IMR-90 (cell line): Measurements from ENCODE around the gene YJU2. TPM values are rescaled to one million over a fixed set of nuclear protein-coding genes. Genes with fewer than 3 reads are reported as not detected.

Experiments used
- ATAC-seq: fragments of 200-7000 bp; cut with Tn5 transposase; 2 replicates; pipeline ENCODE4 v1.9.1; 2020; ENCODE audit warnings: low read depth, mild to moderate bottlenecking, moderate library complexity
- BruUV-seq: library from RNA; stranded (reverse); fragments of 400-500 nt; replicated peaks from 2 replicates; lab custom pipeline; 2021; lab: Mats Ljungman, UMichigan
- CTCF ChIA-PET: fragments of 300-600 bp; formaldehyde crosslinking; extraction: SDS; loops from one replicate; lab custom pipeline; 2021; ENCODE audit warnings: antibody characterized with exemption; lab: Yijun Ruan, JAX
- POLR2A ChIA-PET: fragments of 300-600 bp; sonication (Branson Sonifier 250); formaldehyde crosslinking; loops from one replicate; lab custom pipeline; 2022; ENCODE audit warnings: antibody characterized with exemption; ENCODE audit not compliant: unreplicated experiment; lab: Charles Lee
- DNase-seq: peaks from one replicate; pipeline ENCODE4 v3.0.0; 2013
- H2AFZ ChIP-seq: replicated peaks from 2 replicates; pipeline ENCODE3; 2013; ENCODE audit warnings: low read length, mild to moderate bottlenecking; ENCODE audit not compliant: poor library complexity
- H2AK5ac ChIP-seq: 2 replicates; pipeline ENCODE4 v1.6.1; 2013; ENCODE audit warnings: low read depth, low read length, inconsistent platforms
- H2AK9ac ChIP-seq: replicated peaks from 2 replicates; pipeline ENCODE3; 2013; ENCODE audit warnings: mild to moderate bottlenecking, low read depth, low read length, moderate library complexity; ENCODE audit not compliant: poor library complexity
- H2BK120ac ChIP-seq: 2 replicates; pipeline ENCODE4 v1.6.1; 2013; ENCODE audit warnings: low read depth, low read length, inconsistent platforms
- H2BK15ac ChIP-seq: 3 replicates; pipeline ENCODE4 v1.6.1; 2013; ENCODE audit warnings: low read depth, low read length, inconsistent platforms
- H2BK20ac ChIP-seq: 2 replicates; pipeline ENCODE4 v1.6.1; 2013; ENCODE audit warnings: low read depth, mild to moderate bottlenecking, inconsistent platforms, low read length, moderate library complexity
- H2BK5ac ChIP-seq: 2 replicates; pipeline ENCODE4 v1.6.1; 2013; ENCODE audit warnings: mild to moderate bottlenecking, low read depth, low read length, inconsistent platforms; ENCODE audit not compliant: poor library complexity, severe bottlenecking
- H3K14ac ChIP-seq: replicated peaks from 2 replicates; pipeline ENCODE4 v1.6.1; 2013; ENCODE audit warnings: low read depth, low read length, inconsistent platforms
- H3K18ac ChIP-seq: 2 replicates; pipeline ENCODE4 v1.6.1; 2013; ENCODE audit warnings: low read depth, low read length, control low read depth
- H3K23ac ChIP-seq: 2 replicates; pipeline ENCODE4 v1.6.1; 2013; ENCODE audit warnings: low read depth, low read length, inconsistent platforms
- H3K27ac ChIP-seq: 2 replicates; pipeline ENCODE4 v1.5.1; 2013; ENCODE audit warnings: mild to moderate bottlenecking, control low read depth, low read length; ENCODE audit not compliant: insufficient read depth
- H3K27me3 ChIP-seq: 2 replicates; pipeline ENCODE4 v1.6.1; 2013; ENCODE audit warnings: low read length; ENCODE audit not compliant: control insufficient read depth, insufficient read depth
- H3K36me3 ChIP-seq: 2 replicates; pipeline ENCODE4 v1.6.1; 2013; ENCODE audit warnings: low read length, mixed read lengths; ENCODE audit not compliant: control insufficient read depth, insufficient read depth
- H3K4ac ChIP-seq: 2 replicates; pipeline ENCODE4 v1.6.1; 2013; ENCODE audit warnings: low read depth, low read length, inconsistent platforms
- H3K4me1 ChIP-seq: 2 replicates; pipeline ENCODE4 v1.6.1; 2013; ENCODE audit warnings: low read length, mixed read lengths; ENCODE audit not compliant: control insufficient read depth, insufficient read depth
- H3K4me2 ChIP-seq: 2 replicates; pipeline ENCODE4 v1.6.1; 2013; ENCODE audit warnings: low read depth, mild to moderate bottlenecking, control low read depth, low read length, moderate library complexity
- H3K4me3 ChIP-seq: 2 replicates; pipeline ENCODE4 v1.5.1; 2013; ENCODE audit warnings: low read depth, mild to moderate bottlenecking, control low read depth, low read length, moderate library complexity; ENCODE audit not compliant: insufficient read depth
- H3K56ac ChIP-seq: 2 replicates; pipeline ENCODE4 v1.6.1; 2013; ENCODE audit warnings: low read length, inconsistent platforms; ENCODE audit not compliant: insufficient read depth; ENCODE audit errors: extremely low read depth
- H3K79me1 ChIP-seq, 2 experiments: 2 replicates each; pipeline ENCODE4 v1.6.1; 2013; ENCODE audit warnings: low read length in 2 of 2, inconsistent platforms in 1 of 2, low read depth in 1 of 2
- H3K9ac ChIP-seq: 2 replicates; pipeline ENCODE4 v1.6.1; 2013; ENCODE audit warnings: low read depth, low read length, control low read depth
- H3K9me1 ChIP-seq: 2 replicates; pipeline ENCODE4 v1.6.1; 2013; ENCODE audit warnings: low read length, inconsistent platforms; ENCODE audit not compliant: insufficient read depth
- H3K9me3 ChIP-seq: 2 replicates; pipeline ENCODE4 v1.6.1; 2013; ENCODE audit warnings: low read length; ENCODE audit not compliant: control insufficient read depth, insufficient read depth
- H4K20me1 ChIP-seq: 2 replicates; pipeline ENCODE4 v1.6.1; 2013; ENCODE audit warnings: low read length, inconsistent platforms; ENCODE audit not compliant: insufficient read depth
- H4K5ac ChIP-seq: 2 replicates; pipeline ENCODE4 v1.6.1; 2013; ENCODE audit warnings: mild to moderate bottlenecking, low read depth, low read length, control low read depth
- H4K8ac ChIP-seq, 2 experiments: 2 replicates each; pipeline ENCODE4 v1.6.1; 2013; ENCODE audit warnings: low read depth in 2 of 2, low read length in 2 of 2, control low read depth in 1 of 2, inconsistent platforms in 1 of 2
- H4K91ac ChIP-seq: 2 replicates; pipeline ENCODE4 v1.6.1; 2013; ENCODE audit warnings: low read depth, low read length, inconsistent platforms; ENCODE audit not compliant: insufficient read depth
- BHLHE40 ChIP-seq: fragments of 150-350 bp; IDR thresholded peaks from 2 replicates; pipeline ENCODE4 v1.6.1; 2016; ENCODE audit warnings: mild to moderate bottlenecking, low read depth, low read length
- CEBPB ChIP-seq: IDR thresholded peaks from 2 replicates; pipeline ENCODE4 v1.6.1; 2012; ENCODE audit warnings: low read depth, low read length, improper control_type of control experiment
- CHD1 ChIP-seq: IDR thresholded peaks from 2 replicates; pipeline ENCODE4 v1.6.1; 2012; ENCODE audit warnings: low read depth, low read length, improper control_type of control experiment
- FOS ChIP-seq: fragments of 150-350 bp; IDR thresholded peaks from 2 replicates; pipeline ENCODE4 v1.6.1; 2016; ENCODE audit warnings: low read depth, low read length
- MAFK ChIP-seq: IDR thresholded peaks from 2 replicates; pipeline ENCODE4 v1.6.1; 2012; ENCODE audit warnings: low read depth, low read length, improper control_type of control experiment
- MAZ ChIP-seq: IDR thresholded peaks from 2 replicates; pipeline ENCODE4 v1.6.1; 2012; ENCODE audit warnings: low read depth, mild to moderate bottlenecking, low read length, improper control_type of control experiment, moderate library complexity, borderline replicate concordance
- MXI1 ChIP-seq: IDR thresholded peaks from 2 replicates; pipeline ENCODE4 v1.6.1; 2012; ENCODE audit warnings: low read depth, mild to moderate bottlenecking, low read length, moderate library complexity, borderline replicate concordance
- NFE2L2 ChIP-seq: fragments of 150-350 bp; IDR thresholded peaks from 2 replicates; pipeline ENCODE4 v1.6.1; 2016; ENCODE audit warnings: low read depth, mild to moderate bottlenecking, low read length
- POLR2A ChIP-seq: IDR thresholded peaks from 2 replicates; pipeline ENCODE4 v1.6.1; 2012; ENCODE audit warnings: mild to moderate bottlenecking, low read depth, low read length
- RAD21 ChIP-seq: IDR thresholded peaks from 2 replicates; pipeline ENCODE4 v1.6.1; 2012; ENCODE audit warnings: low read length, improper control_type of control experiment
- RCOR1 ChIP-seq: IDR thresholded peaks from 2 replicates; pipeline ENCODE4 v1.6.1; 2012; ENCODE audit warnings: mild to moderate bottlenecking, low read length, improper control_type of control experiment; ENCODE audit not compliant: insufficient replicate concordance
- RFX5 ChIP-seq: IDR thresholded peaks from 2 replicates; pipeline ENCODE4 v1.8.0; 2012; ENCODE audit warnings: low read depth, mild to moderate bottlenecking, low read length, moderate library complexity
- SMC3 ChIP-seq: fragments of 150-350 bp; IDR thresholded peaks from 2 replicates; pipeline ENCODE4 v1.6.1; 2016; ENCODE audit warnings: low read depth, mild to moderate bottlenecking, antibody characterized with exemption, low read length, moderate library complexity
- WGBS, 2 experiments: methylation state at CpG; one replicate each; pipeline versions ENCODE4 v1.1.5 to v1.1.7; 2013; ENCODE audit warnings: missing lambda C conversion rate in 2 of 2; ENCODE audit not compliant: insufficient read length in 1 of 2; ENCODE audit errors: extremely low coverage in 2 of 2; 5-methylcytosine and 5-hydroxymethylcytosine counted together
- dilution Hi-C: fragments of 300-500 bp; cut with HindIII; formaldehyde crosslinking; loops from one replicate; pipeline ENCODE4 v1.14.3; 2018; ENCODE audit warnings: low sequenced_read_pairs; ENCODE audit not compliant: unreplicated experiment
- in situ Hi-C: fragments of 300-500 bp; cut with MboI; formaldehyde crosslinking; loops from 3 replicates; pipeline ENCODE4 v1.14.3; 2019; ENCODE audit warnings: low sequenced_read_pairs, inconsistent platforms, mixed read lengths
- intact Hi-C: fragments of 100-400 bp; cut with micrococcal nuclease; formaldehyde crosslinking; loops from 2 replicates; pipeline ENCODE4 v1.10.0; 2022
- polyA plus RNA-seq, 3 experiments: library from polyadenylated mRNA; depleted of rRNA; stranded (reverse); fragments of >200 nt; gene quantifications; 2 replicates each; pipeline ENCODE4 v1.2.3, GENCODE V29; 2012; ENCODE audit warnings: low replicate concordance in 1 of 3
- total RNA-seq: library from RNA; depleted of rRNA; stranded (reverse); fragments of >200 nt; gene quantifications from 2 replicates; pipeline ENCODE4 v1.2.3, GENCODE V29; 2012
- TF ChIP-seq, protein P1 (sequence below): fragments of 150-350 bp; IDR thresholded peaks from 2 replicates; pipeline ENCODE4 v1.6.1; 2016; ENCODE audit warnings: low read depth, mild to moderate bottlenecking, low read length, moderate library complexity, borderline replicate concordance
- TF ChIP-seq, protein P2 (sequence below): fragments of 150-350 bp; IDR thresholded peaks from 2 replicates; pipeline ENCODE4 v1.6.1; 2017; ENCODE audit warnings: mild to moderate bottlenecking, antibody characterized with exemption, low read length, low read depth
- TF ChIP-seq, protein P3 (sequence below): conservative IDR thresholded peaks from 2 replicates; pipeline ENCODE4 v1.5.1; 2012; ENCODE audit warnings: mild to moderate bottlenecking, low read depth, low read length, improper control_type of control experiment

Gene YJU2
- total and polyA plus RNA-seq, 2 of the 4 experiments (the other 2 are of a cell fraction), result 15.6 to 18.9 TPM

DNA sequence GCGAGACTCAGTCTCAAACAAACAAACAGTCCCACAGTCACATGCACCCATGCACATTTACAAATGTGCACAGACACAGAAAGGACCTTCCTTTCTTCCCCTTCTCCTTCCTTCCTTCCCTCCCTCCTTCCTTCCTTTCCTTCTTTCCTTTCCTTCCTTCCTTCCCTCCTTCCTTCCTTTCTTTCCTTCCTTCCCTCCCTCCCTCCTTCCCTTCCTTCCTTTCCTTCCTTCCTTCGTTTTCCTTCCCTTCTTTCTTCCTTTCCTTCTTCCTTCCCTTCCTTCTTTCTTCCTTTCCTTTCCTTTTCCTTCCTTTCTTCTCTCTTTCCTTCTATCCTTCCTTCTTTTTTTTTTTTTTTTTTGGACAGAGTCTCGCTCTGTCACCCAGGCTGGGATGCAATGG lies 33.8 kb upstream of the YJU2 start:
- Histone ChIP-seq H3K4me1 (no peaks in the 10 kb centered on the region), H3K79me1 (no peaks in the 10 kb centered on the region), H3K9ac (no peak overlapping the region), H4K20me1 (no peaks in the 10 kb centered on the region), H2BK120ac (no peak overlapping the region), H3K36me3 (no peaks in the 10 kb centered on the region), H4K5ac (no peak overlapping the region), H3K9me3 (no peaks in the 10 kb centered on the region), H3K4ac (no peak overlapping the region), H3K4me3 (no peak overlapping the region), H3K27me3 (peaks cover 3% of the 10 kb centered on the region; the same call in 1 of the 2 replicates), H2AK5ac (no peak overlapping the region), H4K8ac (no peak overlapping the region), H3K27ac (no peak overlapping the region), H3K9me1 (no peaks in the 10 kb centered on the region), H3K18ac (no peak overlapping the region), H3K14ac (no peak overlapping the region), H2BK20ac (no peak overlapping the region), H2AK9ac (no peak overlapping the region), H2BK15ac (no peak overlapping the region), H4K91ac (no peak overlapping the region), H3K56ac (no peak overlapping the region), H2AFZ (no peak overlapping the region), H3K4me2 (no peak overlapping the region), H2BK5ac (no peak overlapping the region), H3K23ac (no peak overlapping the region)
- in situ Hi-C loops (no loop called here), dilution Hi-C loops (no loop called here), intact Hi-C loops (no loop called here)
- DNase-seq (no peak), ATAC-seq (no peak)
- TF ChIP-seq CHD1 (no peak), RFX5 (no peak), NFE2L2 (no peak), RCOR1 (no peak), MAFK (no peak), FOS (no peak), BHLHE40 (no peak), MXI1 (no peak), RAD21 (no peak), CEBPB (no peak), POLR2A (no peak), MAZ (no peak), SMC3 (no peak)
- TF ChIP-seq, protein P1, sequence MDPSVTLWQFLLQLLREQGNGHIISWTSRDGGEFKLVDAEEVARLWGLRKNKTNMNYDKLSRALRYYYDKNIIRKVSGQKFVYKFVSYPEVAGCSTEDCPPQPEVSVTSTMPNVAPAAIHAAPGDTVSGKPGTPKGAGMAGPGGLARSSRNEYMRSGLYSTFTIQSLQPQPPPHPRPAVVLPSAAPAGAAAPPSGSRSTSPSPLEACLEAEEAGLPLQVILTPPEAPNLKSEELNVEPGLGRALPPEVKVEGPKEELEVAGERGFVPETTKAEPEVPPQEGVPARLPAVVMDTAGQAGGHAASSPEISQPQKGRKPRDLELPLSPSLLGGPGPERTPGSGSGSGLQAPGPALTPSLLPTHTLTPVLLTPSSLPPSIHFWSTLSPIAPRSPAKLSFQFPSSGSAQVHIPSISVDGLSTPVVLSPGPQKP, result no peak
- TF ChIP-seq, protein P2, sequence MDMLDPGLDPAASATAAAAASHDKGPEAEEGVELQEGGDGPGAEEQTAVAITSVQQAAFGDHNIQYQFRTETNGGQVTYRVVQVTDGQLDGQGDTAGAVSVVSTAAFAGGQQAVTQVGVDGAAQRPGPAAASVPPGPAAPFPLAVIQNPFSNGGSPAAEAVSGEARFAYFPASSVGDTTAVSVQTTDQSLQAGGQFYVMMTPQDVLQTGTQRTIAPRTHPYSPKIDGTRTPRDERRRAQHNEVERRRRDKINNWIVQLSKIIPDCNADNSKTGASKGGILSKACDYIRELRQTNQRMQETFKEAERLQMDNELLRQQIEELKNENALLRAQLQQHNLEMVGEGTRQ, result no peak
- TF ChIP-seq, protein P3, sequence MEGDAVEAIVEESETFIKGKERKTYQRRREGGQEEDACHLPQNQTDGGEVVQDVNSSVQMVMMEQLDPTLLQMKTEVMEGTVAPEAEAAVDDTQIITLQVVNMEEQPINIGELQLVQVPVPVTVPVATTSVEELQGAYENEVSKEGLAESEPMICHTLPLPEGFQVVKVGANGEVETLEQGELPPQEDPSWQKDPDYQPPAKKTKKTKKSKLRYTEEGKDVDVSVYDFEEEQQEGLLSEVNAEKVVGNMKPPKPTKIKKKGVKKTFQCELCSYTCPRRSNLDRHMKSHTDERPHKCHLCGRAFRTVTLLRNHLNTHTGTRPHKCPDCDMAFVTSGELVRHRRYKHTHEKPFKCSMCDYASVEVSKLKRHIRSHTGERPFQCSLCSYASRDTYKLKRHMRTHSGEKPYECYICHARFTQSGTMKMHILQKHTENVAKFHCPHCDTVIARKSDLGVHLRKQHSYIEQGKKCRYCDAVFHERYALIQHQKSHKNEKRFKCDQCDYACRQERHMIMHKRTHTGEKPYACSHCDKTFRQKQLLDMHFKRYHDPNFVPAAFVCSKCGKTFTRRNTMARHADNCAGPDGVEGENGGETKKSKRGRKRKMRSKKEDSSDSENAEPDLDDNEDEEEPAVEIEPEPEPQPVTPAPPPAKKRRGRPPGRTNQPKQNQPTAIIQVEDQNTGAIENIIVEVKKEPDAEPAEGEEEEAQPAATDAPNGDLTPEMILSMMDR, result no peak
- BruUV-seq, result no TSS peak
- POLR2A ChIA-PET, result no interaction called here
- CTCF ChIA-PET, result no interaction called here
- 33% methylated on average over 2 of the region's 3 CpGs; no CpG with 5 or more reads in 1 of the 2 experiments for WGBS, 2 experiments
